Peyer's patch (tissue), 4 donors: Measurements from ENCODE around the gene ACSS1. TPM values are rescaled to one million over a fixed set of nuclear protein-coding genes. Genes with fewer than 3 reads are reported as not detected.

Experiments
- DNase-seq, 3 donors: peaks; one replicate each; pipeline ENCODE4 v3.0.0-alpha.2; 2017 to 2019
- H3K27ac ChIP-seq, 4 donors: fragments of 200-600 bp; sonication (generic); one replicate each; pipeline ENCODE4 v1.5.1; 2016 to 2019
- H3K27me3 ChIP-seq, 2 donors: fragments of 200-600 bp; sonication (generic); one replicate each; pipeline ENCODE4 v1.5.1; 2019
- H3K36me3 ChIP-seq, 3 donors: fragments of 200-600 bp; sonication (generic); one replicate each; pipeline ENCODE4 v1.5.1; 2016 to 2019
- H3K4me1 ChIP-seq, 4 donors: fragments of 200-600 bp; sonication (generic); one replicate each; pipeline ENCODE4 v1.5.1; 2016 to 2019
- H3K4me3 ChIP-seq, 4 donors: fragments of 200-600 bp; sonication (generic); 1 replicate in 3 of 4; 2 replicates in 1 of 4; pipeline ENCODE4 v1.5.1; 2016 to 2019; ENCODE audit warnings: mild to moderate bottlenecking in 1 of 4
- H3K9me3 ChIP-seq, 4 donors: fragments of 200-600 bp; sonication (generic); one replicate each; pipeline ENCODE4 v1.5.1; 2016 to 2019; ENCODE audit warnings: mild to moderate bottlenecking in 1 of 4
- CTCF ChIP-seq, 6 experiments: fragments of 450-650 bp in 4 of 6; fragments of 200-600 bp in 2 of 6; sonication (generic) in 1 of 6; IDR thresholded peaks; one replicate each; pipeline ENCODE4 v1.5.1; 2017 to 2019; ENCODE audit warnings: antibody characterized with exemption in 6 of 6, mild to moderate bottlenecking in 3 of 6, moderate library complexity in 1 of 6
- POLR2A ChIP-seq, 2 donors: fragments of 450-650 bp; IDR thresholded peaks; one replicate each; pipeline ENCODE4 v1.5.1; 2017; ENCODE audit warnings: antibody characterized with exemption in 2 of 2, mild to moderate bottlenecking in 2 of 2, moderate library complexity in 2 of 2
- total RNA-seq, 4 donors: library from RNA; depleted of rRNA; stranded (reverse); fragments of >200 nt; gene quantifications; one replicate each; pipeline ENCODE4 v1.1.0, GENCODE V29; 2016

Gene ACSS1
- total RNA-seq, 4 donors from 2014 or later: 49.5 to 160 (median 134) TPM

GRCh38 chr20:25030007-25030648, 27.8 kb downstream of the ACSS1 start:
- no peak for DNase-seq
- H3K9me3 ChIP-seq: no peaks in the 10 kb centered on the region
- H3K27me3 ChIP-seq: no peaks in the 10 kb centered on the region
- no peak overlapping the region for H3K27ac ChIP-seq
- H3K36me3 ChIP-seq: peaks cover 0 to 34% (median 0%) of the 10 kb centered on the region in 3 donors
- H3K4me3 ChIP-seq: no peak overlapping the region
- peaks cover 0 to 32% (median 3%) of the 10 kb centered on the region in 4 donors for H3K4me1 ChIP-seq
- TF ChIP-seq POLR2A (IDR thresholded peaks at IDR 0.05) (no peak), CTCF (IDR thresholded peaks at IDR 0.05) (no peak)

GRCh38 chr20:25025986-25026605, 31.8 kb downstream of the ACSS1 start:
- TF ChIP-seq POLR2A (IDR thresholded peaks at IDR 0.05): no peak
- no peak for TF ChIP-seq CTCF (IDR thresholded peaks at IDR 0.05)
- H3K36me3 ChIP-seq: peaks cover 0 to 45% (median 0%) of the 10 kb centered on the region in 3 donors
- no peak overlapping the region for H3K27ac ChIP-seq
- no peak overlapping the region for H3K4me3 ChIP-seq
- no peaks in the 10 kb centered on the region for H3K27me3 ChIP-seq
- H3K9me3 ChIP-seq: no peaks in the 10 kb centered on the region
- H3K4me1 ChIP-seq: peaks cover 0 to 19% (median 3%) of the 10 kb centered on the region in 4 donors
- peak in 2 of 3 donors; percentile 39 to 40 for DNase-seq

GRCh38 chr20:25025091-25025861, 32.7 kb downstream of the ACSS1 start:
- Histone ChIP-seq H3K27me3 (no peaks in the 10 kb centered on the region), H3K9me3 (no peaks in the 10 kb centered on the region), H3K4me3 (no peak overlapping the region), H3K36me3 (peaks cover 0 to 45% (median 0%) of the 10 kb centered on the region in 3 donors), H3K27ac (no peak overlapping the region), H3K4me1 (peaks cover 0 to 19% (median 3%) of the 10 kb centered on the region in 4 donors)
- TF ChIP-seq POLR2A (IDR thresholded peaks at IDR 0.05) (no peak), CTCF (IDR thresholded peaks at IDR 0.05) (no peak)
- peak in 2 of 3 donors; percentile 28 to 43 for DNase-seq

GRCh38 chr20:25024171-25024570, 33.8 kb downstream of the ACSS1 start:
- Histone ChIP-seq H3K27me3 (no peaks in the 10 kb centered on the region), H3K36me3 (peaks cover 0 to 42% (median 0%) of the 10 kb centered on the region in 3 donors), H3K27ac (peak overlapping the region in 2 of 4 donors; percentile 65 to 79), H3K4me1 (peaks cover 0 to 19% (median 3%) of the 10 kb centered on the region in 4 donors), H3K9me3 (no peaks in the 10 kb centered on the region), H3K4me3 (no peak overlapping the region)
- DNase-seq: peak in 2 of 3 donors; percentile 31 to 39
- TF ChIP-seq POLR2A (IDR thresholded peaks at IDR 0.05) (no peak), CTCF (IDR thresholded peaks at IDR 0.05) (no peak)

GRCh38 chr20:25023356-25023755, 34.6 kb downstream of the ACSS1 start:
- peaks cover 0 to 39% (median 0%) of the 10 kb centered on the region in 3 donors for H3K36me3 ChIP-seq
- DNase-seq: peak in 2 of 3 donors; percentile 27 to 41
- no peaks in the 10 kb centered on the region for H3K9me3 ChIP-seq
- no peak overlapping the region for H3K4me3 ChIP-seq
- peak overlapping the region in 3 of 4 donors; percentile 8 to 79 (median 65) for H3K27ac ChIP-seq
- TF ChIP-seq CTCF (IDR thresholded peaks at IDR 0.05) (no peak), POLR2A (IDR thresholded peaks at IDR 0.05) (no peak)
- no peaks in the 10 kb centered on the region for H3K27me3 ChIP-seq
- H3K4me1 ChIP-seq: peaks cover 0 to 20% (median 3%) of the 10 kb centered on the region in 4 donors
